HG02885 (cell line): ENCODE measurements around the gene COP1.
"Not testable (repeated sequence)": the region's sequence is repeated elsewhere in the genome, so short reads cannot be mapped to it uniquely, and the experiment has no call there.

Source experiments
- ATAC-seq: cut with Tn5 transposase; IDR thresholded peaks from one replicate; pipeline ENCODE4 v1.9.1; 2021; ENCODE audit warnings: mild to moderate bottlenecking; ENCODE audit not compliant: unreplicated experiment, poor library complexity

Gene COP1

GRCh38 chr1:176141449-176141848 lies 65.6 kb downstream of the COP1 start:
- no peak for ATAC-seq

- no peak for ATAC-seq
Measured at GRCh38 chr1:176136891-176137290, 70.2 kb downstream of the COP1 start.

DNA sequence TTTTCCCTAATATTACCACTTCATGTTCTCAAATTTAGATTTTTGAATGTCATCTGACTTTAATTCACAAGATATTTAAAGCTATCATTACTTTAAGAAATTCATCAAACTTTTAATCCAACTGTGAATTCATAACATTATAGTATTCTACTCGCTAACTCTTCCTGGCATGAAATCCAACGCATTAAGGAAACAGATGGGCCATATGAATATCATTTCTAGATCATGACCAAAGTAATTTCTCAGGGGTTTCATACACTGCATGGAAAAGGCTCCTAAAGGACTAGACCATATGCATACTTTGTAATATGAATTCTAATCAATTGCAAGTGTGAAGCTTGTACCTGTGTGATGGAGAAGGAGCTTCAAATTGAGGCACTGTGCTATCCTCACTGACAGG lies 72.4 kb downstream of the COP1 start:
- no peak for ATAC-seq

GRCh38 chr1:176122282-176122681 lies 84.8 kb downstream of the COP1 start:
- ATAC-seq = no peak

DNA sequence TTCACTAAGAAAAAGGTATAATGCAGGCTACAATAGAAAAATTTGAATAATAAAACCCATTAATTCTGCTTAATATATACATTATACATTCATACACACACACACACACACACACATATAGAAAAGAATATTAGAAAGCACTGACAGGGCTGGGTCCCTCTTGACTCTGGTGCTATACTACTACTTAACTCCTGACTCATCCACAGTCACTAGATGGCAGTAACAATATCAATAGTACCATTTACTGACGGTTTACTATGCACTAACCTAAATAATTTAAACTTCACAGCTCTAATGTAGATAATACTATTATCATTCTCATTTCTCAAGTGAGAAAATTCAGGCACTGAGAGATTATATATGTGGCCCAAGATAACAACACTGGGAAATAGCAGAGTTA lies 87.5 kb downstream of the COP1 start:
- peak; percentile 77 for ATAC-seq

DNA sequence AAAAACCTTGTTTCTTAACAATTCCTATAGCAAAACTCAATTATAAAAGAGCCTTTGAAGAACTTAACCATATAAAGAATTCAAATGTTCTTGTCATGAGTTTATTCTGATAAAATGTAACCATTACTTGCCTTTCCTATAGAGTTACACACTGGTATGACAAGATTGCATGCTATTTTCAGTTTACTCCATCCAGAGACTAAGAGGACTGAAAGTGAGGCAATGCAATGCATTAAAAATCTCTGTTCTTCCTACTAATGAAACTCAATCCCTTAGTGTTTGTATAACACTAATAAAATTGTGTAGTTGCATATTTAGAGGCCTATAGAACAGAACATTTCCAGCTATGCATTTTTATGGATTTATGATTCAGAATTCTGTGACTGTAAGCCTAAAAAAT lies 88.1 kb downstream of the COP1 start:
- no peak for ATAC-seq

DNA sequence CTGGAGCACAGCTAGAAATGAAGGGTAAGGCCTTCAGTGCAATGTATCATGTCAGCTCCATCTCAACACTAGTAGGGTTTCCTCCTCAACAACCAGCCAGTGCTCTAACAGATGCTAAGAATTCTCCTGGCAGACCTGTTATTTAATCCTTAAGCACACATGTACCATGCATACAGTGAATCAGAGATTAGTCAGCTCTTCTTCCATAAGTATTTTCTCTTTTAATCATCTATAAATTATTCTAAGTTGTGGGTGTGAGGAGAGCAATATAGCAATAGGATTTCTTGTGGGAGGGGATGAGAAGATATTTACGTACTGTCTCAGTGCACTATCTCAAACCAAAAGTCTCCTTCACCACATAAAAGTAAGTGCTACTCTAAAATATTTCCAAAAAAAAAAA lies 95.3 kb downstream of the COP1 start:
- no peak for ATAC-seq

- no peak for ATAC-seq
Measured at GRCh38 chr1:176110203-176110602, 96.9 kb downstream of the COP1 start.

DNA sequence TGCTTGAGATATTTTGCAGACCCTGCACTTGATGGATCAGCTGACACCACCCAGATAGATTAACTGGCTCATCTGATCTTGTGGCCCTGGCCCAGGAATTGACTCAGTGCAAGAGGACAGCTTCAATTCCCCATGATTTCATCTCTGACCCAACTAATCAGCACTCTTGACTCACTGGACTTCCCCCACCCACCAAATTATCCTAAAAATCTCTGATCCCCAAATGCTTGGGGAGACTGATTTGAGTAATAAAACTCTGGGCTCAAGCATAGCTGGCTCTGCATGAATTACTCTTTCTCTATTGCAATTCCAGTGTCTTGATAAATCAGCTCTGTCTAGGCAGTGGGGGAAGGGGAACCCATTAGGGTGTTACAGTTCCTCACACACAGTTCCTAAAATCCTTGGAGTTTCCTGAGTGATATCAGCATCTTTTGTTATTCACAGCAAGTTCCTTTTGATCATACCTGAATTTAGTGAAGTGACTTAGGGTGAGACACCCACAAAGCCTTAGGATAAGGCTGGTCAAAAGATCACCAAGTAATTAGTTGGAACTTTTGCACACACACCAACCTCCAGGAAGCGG lies 104.2 kb downstream of the COP1 start:
- no peak for ATAC-seq

- ATAC-seq = no peak
Measured at GRCh38 chr1:176101951-176102642, 105.0 kb downstream of the COP1 start.

- no peak for ATAC-seq
Measured at GRCh38 chr1:176098560-176098959, 108.5 kb downstream of the COP1 start.

DNA sequence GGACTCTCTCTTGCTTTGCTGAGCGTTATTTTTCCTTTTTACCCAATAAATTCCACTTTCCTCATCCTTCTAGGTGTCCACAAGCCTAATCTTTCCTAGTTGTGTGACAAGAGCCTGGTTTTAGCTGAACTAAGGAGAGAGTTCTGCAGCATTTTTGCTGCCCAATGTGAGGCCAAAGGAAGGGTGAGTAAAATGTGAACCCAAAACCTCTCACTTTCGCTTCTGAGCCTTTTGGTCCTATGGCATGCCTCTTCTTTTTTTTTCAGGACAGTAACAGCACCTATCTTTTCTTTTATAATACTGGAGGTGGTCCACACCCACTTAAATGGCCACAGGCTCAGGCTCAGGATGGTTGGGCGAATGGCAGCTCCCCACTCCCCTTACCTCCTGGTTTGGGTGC lies 111.1 kb downstream of the COP1 start:
- no peak for ATAC-seq

- ATAC-seq = no peak
Measured at GRCh38 chr1:176090766-176091165, 116.3 kb downstream of the COP1 start.

- ATAC-seq = not testable (repeated sequence)
Measured at GRCh38 chr1:176087746-176088145, 119.3 kb downstream of the COP1 start.

GRCh38 chr1:176073524-176074157 lies 133.4 kb downstream of the COP1 start:
- peak; percentile 72 for ATAC-seq

DNA sequence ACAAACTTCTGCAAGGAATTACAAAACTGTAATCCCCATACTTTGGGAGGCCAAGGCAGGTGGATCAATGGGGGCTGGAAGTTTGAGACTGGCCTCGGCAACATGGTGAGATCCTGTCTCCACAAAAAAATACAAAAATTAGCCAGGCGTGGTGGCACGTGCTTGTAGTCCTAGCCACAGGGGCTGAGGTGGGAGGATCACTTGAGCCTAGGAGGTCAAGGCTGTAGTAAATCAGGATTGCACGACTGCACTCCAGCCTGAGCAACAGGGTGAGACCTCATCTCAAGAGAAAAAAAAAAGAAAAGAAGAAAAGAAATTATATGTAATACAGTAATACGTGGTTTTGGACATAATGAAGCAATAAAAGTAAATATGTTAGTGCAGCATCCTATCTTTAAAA lies 138.2 kb downstream of the COP1 start:
- ATAC-seq = no peak

DNA sequence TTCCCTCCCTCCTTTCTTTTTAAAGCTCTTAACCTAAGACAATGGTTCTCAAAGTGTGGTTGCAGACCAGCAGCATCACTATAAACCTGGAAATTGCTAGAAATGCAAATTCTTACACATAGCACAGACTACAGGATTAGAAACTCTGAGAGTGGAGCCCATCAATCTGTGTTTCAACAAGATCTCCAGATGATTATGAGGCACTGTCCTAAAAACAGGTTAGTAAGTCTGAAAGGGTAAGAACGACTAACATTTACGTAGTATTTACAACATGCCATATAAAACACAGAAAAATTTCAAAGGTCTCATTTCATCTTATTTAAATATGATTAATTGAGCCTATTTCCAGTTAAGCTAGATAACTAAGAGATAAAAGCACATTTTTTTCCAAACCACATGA lies 138.8 kb downstream of the COP1 start:
- ATAC-seq = no peak

DNA sequence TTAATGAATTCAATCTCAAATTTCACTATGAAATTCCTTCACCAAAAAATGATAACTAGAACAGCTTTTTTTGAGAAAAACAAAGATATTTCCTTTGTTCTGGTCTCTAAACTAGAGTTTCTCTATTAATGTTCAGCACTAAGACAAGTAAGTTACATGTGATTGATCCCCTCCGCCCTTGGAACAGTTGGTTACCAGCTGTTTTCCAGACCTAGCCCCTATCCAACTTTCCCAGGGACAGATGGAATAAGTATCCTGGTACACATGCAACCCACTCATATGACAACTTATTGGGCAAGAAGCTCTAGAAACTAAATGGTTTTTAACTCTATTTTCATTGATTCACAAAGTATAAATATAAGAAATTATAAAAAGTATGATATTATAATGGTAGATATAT lies 140.4 kb downstream of the COP1 start:
- ATAC-seq = no peak

DNA sequence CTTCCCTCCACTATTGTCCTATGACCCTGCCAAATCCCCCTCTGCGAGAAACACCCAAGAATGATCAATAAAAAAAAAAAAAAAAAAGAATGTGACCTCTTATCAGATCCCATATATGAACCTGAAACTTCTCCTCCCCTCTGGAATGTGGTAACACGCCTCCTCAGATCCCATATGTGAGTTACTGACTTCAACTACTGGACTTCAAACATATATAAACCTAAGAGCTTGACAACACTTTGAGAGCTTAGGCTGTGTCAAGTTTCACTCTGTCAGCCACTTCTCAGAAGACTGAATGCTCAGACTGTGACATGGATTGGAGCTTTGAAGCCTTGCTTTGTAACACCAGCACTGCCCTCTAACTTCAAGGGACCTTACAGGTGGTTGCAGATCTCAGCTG lies 148.4 kb downstream of the COP1 start:
- ATAC-seq = no peak

DNA sequence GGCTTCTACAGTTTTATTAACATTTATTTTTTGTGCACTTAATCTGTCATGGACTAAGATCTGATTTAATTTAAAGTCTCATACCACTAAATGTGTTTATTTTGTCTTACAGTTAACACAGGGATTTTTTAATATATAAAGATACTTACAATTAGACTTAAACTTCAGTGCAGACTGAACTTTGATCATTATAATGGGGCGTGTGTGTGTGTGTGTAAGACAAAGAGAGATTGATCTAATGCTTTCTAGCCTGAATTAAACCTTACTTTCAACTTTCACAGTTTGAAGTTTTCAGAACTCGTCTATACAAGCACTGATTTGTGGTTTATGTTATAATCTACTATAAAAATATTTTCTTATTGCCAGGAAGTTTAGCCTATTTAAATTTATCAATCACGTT lies 150.8 kb downstream of the COP1 start:
- ATAC-seq = no peak

GRCh38 chr1:176055398-176055797 lies 151.7 kb downstream of the COP1 start:
- no peak for ATAC-seq
